Stimulated activated CD4-positive, alpha-beta T cell treated with anti-CD3 and anti-CD28 coated beads, Interleukin-4, amount 100 ng/mL, for 48 hours (primary cell): Measurements from ENCODE around the gene COL8A1.

ENCODE experiments used
- DNase-seq, 2 donors: peaks; one replicate each; pipeline ENCODE4 v3.0.0-alpha.2; 2020; ENCODE audit warnings: low read depth in 2 of 2

COL8A1 gene

GRCh38 chr3:99761415-99762165, 123.2 kb downstream of the COL8A1 start:
- DNase-seq = no peak

GRCh38 chr3:99762901-99763300, 124.5 kb downstream of the COL8A1 start:
- DNase-seq = no peak

- no peak for DNase-seq
Measured at GRCh38 chr3:99764377-99764776, 126.0 kb downstream of the COL8A1 start.

- no peak for DNase-seq
Measured at GRCh38 chr3:99765042-99765942, 126.9 kb downstream of the COL8A1 start.

- DNase-seq = no peak
Measured at GRCh38 chr3:99767291-99767690, 128.9 kb downstream of the COL8A1 start.

GRCh38 chr3:99768126-99768525, 129.7 kb downstream of the COL8A1 start:
- no peak for DNase-seq

GRCh38 chr3:99768808-99769501, 130.6 kb downstream of the COL8A1 start:
- DNase-seq = no peak

- no peak for DNase-seq
Measured at GRCh38 chr3:99772171-99772570, 133.8 kb downstream of the COL8A1 start.

GRCh38 chr3:99772671-99773070, 134.3 kb downstream of the COL8A1 start:
- DNase-seq = no peak

GRCh38 chr3:99774467-99774866, 136.1 kb downstream of the COL8A1 start:
- no peak for DNase-seq

GRCh38 chr3:99776516-99777209, 138.3 kb downstream of the COL8A1 start:
- DNase-seq = no peak

- DNase-seq = no peak
Measured at GRCh38 chr3:99777210-99777549, 138.8 kb downstream of the COL8A1 start.

GRCh38 chr3:99777708-99778107, 139.3 kb downstream of the COL8A1 start:
- DNase-seq = no peak

- DNase-seq = no peak
Measured at GRCh38 chr3:99780749-99781148, 142.4 kb downstream of the COL8A1 start.

- no peak for DNase-seq
Measured at GRCh38 chr3:99781761-99782160, 143.4 kb downstream of the COL8A1 start.

- DNase-seq = no peak
Measured at GRCh38 chr3:99783011-99783573, 144.7 kb downstream of the COL8A1 start.

- DNase-seq = no peak
Measured at GRCh38 chr3:99789011-99789721, 150.8 kb downstream of the COL8A1 start.

GRCh38 chr3:99794485-99794884, 156.1 kb downstream of the COL8A1 start:
- no peak for DNase-seq

- DNase-seq = no peak
Measured at GRCh38 chr3:99795573-99795972, 157.2 kb downstream of the COL8A1 start.

GRCh38 chr3:99799422-99799821, 161.0 kb downstream of the COL8A1 start:
- DNase-seq = no peak

GRCh38 chr3:99803297-99803696, 164.9 kb downstream of the COL8A1 start:
- DNase-seq = no peak
